K562 (cell line): ENCODE data around the gene PLCD1. TPM values are rescaled to one million over a fixed set of nuclear protein-coding genes. Genes with fewer than 3 reads are reported as not detected.
A peak's percentile ranks its signal among the peaks of the same experiment; 100 is the strongest.

Experiments used
- ARHGAP35 ChIP-seq: fragments of 450-650 bp; IDR thresholded peaks from 2 replicates; pipeline ENCODE4 v1.6.1; 2018; ENCODE audit not compliant: partially characterized antibody
- HEY1 ChIP-seq: fragments of 250-450 bp; sonication (Bioruptor Pico); IDR thresholded peaks from 2 replicates; pipeline ENCODE4 v1.5.0; 2020; ENCODE audit warnings: mild to moderate bottlenecking, moderate library complexity, borderline replicate concordance
- MYNN ChIP-seq, 2 experiments: sonication (generic); formaldehyde crosslinking in 1 of 2; IDR thresholded peaks; 2 replicates each; pipeline versions ENCODE4 v1.5.0 to v1.6.1; 2016 to 2020; ENCODE audit warnings: antibody characterized with exemption in 1 of 2, missing genetic modification reagents in 1 of 2
- PML ChIP-seq: IDR thresholded peaks from 2 replicates; pipeline ENCODE4 v1.6.1; 2012; ENCODE audit warnings: low read length, inconsistent platforms
- PTRF ChIP-seq: fragments of 450-650 bp; IDR thresholded peaks from 2 replicates; pipeline ENCODE4 v1.6.1; 2016; ENCODE audit warnings: mild to moderate bottlenecking, missing genetic modification characterization, missing compliant biosample characterization
- RBM15 ChIP-seq: fragments of 200-400 bp; formaldehyde crosslinking; IDR thresholded peaks from 2 replicates; pipeline ENCODE4 v1.6.1; 2018; ENCODE audit warnings: mild to moderate bottlenecking, low read length, moderate library complexity; ENCODE audit not compliant: insufficient read depth
- SIN3A ChIP-seq, 2 experiments: fragments of 150-350 bp in 1 of 2; IDR thresholded peaks; 2 replicates each; pipeline ENCODE4 v1.6.1; 2011 to 2016; ENCODE audit warnings: borderline replicate concordance in 2 of 2, low read depth in 2 of 2, low read length in 2 of 2, mild to moderate bottlenecking in 2 of 2, moderate library complexity in 2 of 2; ENCODE audit not compliant: control insufficient read depth in 1 of 2
- TBL1XR1 ChIP-seq, 2 experiments: IDR thresholded peaks; 2 replicates each; pipeline ENCODE4 v1.6.1; 2012; ENCODE audit warnings: improper control_type of control experiment in 2 of 2, low read length in 2 of 2, mild to moderate bottlenecking in 1 of 2
- ZFPM2 ChIP-seq: fragments of 250-450 bp; sonication (Bioruptor Pico); IDR thresholded peaks from 2 replicates; pipeline ENCODE4 v1.5.1; 2022; ENCODE audit warnings: mild to moderate bottlenecking
- polyA plus RNA-seq, 8 experiments: library from polyadenylated mRNA; depleted of rRNA in 4 of 8; stranded (reverse) in 5 of 8; unstranded in 3 of 8; fragments of >200 nt; fragmentation: Nextera tagmentation in 2 of 8; fragmentation: Illumina TruSeq in 1 of 8; extraction: Ambion mirVana in 2 of 8; extraction: Trizol in 1 of 8; gene quantifications; 2 replicates each; pipeline versions ENCODE4 v1.2.1 to v1.2.3, GENCODE V29; 2011 to 2014; ENCODE audit warnings: inconsistent platforms in 1 of 8, missing spikeins in 1 of 8
- total RNA-seq, 7 experiments: library from RNA; depleted of rRNA in 6 of 7; stranded (reverse); fragments of >200 nt in 6 of 7; fragmentation: Illumina TruSeq in 2 of 7; extraction: Trizol in 2 of 7; gene quantifications; 2 replicates each; pipeline versions ENCODE4 v1.2.1 to v1.2.3, GENCODE V29; 2011 to 2021; ENCODE audit warnings: low replicate concordance in 1 of 7
- TF ChIP-seq, protein P1 (sequence below): fragments of 200-400 bp; formaldehyde crosslinking; IDR thresholded peaks from 2 replicates; pipeline ENCODE4 v1.6.1; 2017; ENCODE audit warnings: mild to moderate bottlenecking, low read depth, low read length, moderate library complexity
- TF ChIP-seq, protein P2 (sequence below), 2 experiments: fragments of 450-650 bp in 1 of 2; sonication (generic) in 1 of 2; formaldehyde crosslinking in 1 of 2; IDR thresholded peaks; 2 replicates each; pipeline versions ENCODE4 v1.7.1 to v1.9.0; 2016 to 2022; ENCODE audit warnings: inconsistent platforms in 1 of 2, mild to moderate bottlenecking in 1 of 2, missing genetic modification reagents in 1 of 2
- TF ChIP-seq, protein P3 (sequence below): fragments of 450-650 bp; IDR thresholded peaks from 2 replicates; pipeline ENCODE4 v1.7.1; 2018; ENCODE audit warnings: mild to moderate bottlenecking, low read depth; ENCODE audit not compliant: partially characterized antibody

PLCD1 gene
- total and polyA plus RNA-seq, 9 of the 15 experiments (the other 6 are each of a cell fraction or from before 2014, with no cell fraction given), result 5.4 to 209 (median 116) TPM

DNA sequence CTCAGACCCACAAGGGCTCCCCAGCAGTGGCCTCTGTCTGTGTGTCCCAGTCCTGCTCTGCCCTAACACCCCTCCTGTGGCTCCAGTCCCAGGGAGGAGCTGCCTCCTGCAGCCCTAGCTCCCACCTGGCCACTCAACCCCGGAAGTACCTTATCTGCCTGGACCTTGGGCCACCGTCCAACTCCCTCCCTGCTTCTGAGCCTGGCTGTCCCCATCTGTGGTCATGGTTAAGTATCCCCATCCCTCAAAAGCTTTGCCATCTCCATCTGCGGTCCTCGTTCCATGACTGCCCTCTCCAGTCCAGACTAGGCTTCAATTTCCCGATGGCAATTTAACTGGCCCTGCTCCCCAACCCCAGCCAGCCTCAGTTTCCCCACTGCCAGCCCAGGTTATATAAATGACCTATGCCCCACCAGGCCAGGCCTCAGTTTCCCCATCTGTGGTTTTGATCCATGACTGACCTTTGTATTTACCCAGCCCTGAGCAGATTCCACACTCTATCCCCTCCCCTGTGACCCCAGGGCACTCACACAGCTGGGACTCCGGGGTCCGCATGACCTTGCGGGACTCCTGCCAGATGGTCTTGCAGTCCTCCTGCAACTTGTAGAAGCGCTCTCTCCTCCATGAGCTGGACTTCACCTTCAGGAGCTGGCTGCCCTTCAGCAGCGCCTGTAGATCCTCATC lies 9.6 kb downstream of the PLCD1 start (continued):
- TF ChIP-seq, protein P1, sequence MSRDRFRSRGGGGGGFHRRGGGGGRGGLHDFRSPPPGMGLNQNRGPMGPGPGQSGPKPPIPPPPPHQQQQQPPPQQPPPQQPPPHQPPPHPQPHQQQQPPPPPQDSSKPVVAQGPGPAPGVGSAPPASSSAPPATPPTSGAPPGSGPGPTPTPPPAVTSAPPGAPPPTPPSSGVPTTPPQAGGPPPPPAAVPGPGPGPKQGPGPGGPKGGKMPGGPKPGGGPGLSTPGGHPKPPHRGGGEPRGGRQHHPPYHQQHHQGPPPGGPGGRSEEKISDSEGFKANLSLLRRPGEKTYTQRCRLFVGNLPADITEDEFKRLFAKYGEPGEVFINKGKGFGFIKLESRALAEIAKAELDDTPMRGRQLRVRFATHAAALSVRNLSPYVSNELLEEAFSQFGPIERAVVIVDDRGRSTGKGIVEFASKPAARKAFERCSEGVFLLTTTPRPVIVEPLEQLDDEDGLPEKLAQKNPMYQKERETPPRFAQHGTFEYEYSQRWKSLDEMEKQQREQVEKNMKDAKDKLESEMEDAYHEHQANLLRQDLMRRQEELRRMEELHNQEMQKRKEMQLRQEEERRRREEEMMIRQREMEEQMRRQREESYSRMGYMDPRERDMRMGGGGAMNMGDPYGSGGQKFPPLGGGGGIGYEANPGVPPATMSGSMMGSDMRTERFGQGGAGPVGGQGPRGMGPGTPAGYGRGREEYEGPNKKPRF, result no peak
- TF ChIP-seq SIN3A (IDR thresholded peaks at IDR 0.05; ENCODE audit: borderline replicate concordance in 2 of 2, control insufficient read depth in 1 of 2, low read depth in 2 of 2, low read length in 2 of 2) (peak in 1 of 2 experiments; percentile 26; a peak in 1 of 4 replicates), PML (no peak), ZFPM2 (CRISPR knock-in tag) (no peak), RBM15 (no peak), HEY1 (CRISPR knock-in tag) (no peak), TBL1XR1 (IDR thresholded peaks at IDR 0.05; ENCODE audit: low read length in 2 of 2) (no peak), MYNN (IDR thresholded peaks at IDR 0.05) (no peak), MYNN (CRISPR knock-in tag; IDR thresholded peaks at IDR 0.05) (no peak), PTRF (no peak), ARHGAP35 (no peak)
- TF ChIP-seq, protein P2, sequence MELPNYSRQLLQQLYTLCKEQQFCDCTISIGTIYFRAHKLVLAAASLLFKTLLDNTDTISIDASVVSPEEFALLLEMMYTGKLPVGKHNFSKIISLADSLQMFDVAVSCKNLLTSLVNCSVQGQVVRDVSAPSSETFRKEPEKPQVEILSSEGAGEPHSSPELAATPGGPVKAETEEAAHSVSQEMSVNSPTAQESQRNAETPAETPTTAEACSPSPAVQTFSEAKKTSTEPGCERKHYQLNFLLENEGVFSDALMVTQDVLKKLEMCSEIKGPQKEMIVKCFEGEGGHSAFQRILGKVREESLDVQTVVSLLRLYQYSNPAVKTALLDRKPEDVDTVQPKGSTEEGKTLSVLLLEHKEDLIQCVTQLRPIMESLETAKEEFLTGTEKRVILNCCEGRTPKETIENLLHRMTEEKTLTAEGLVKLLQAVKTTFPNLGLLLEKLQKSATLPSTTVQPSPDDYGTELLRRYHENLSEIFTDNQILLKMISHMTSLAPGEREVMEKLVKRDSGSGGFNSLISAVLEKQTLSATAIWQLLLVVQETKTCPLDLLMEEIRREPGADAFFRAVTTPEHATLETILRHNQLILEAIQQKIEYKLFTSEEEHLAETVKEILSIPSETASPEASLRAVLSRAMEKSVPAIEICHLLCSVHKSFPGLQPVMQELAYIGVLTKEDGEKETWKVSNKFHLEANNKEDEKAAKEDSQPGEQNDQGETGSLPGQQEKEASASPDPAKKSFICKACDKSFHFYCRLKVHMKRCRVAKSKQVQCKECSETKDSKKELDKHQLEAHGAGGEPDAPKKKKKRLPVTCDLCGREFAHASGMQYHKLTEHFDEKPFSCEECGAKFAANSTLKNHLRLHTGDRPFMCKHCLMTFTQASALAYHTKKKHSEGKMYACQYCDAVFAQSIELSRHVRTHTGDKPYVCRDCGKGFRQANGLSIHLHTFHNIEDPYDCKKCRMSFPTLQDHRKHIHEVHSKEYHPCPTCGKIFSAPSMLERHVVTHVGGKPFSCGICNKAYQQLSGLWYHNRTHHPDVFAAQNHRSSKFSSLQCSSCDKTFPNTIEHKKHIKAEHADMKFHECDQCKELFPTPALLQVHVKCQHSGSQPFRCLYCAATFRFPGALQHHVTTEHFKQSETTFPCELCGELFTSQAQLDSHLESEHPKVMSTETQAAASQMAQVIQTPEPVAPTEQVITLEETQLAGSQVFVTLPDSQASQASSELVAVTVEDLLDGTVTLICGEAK (IDR thresholded peaks at IDR 0.05), result peak; percentile 54
- TF ChIP-seq, protein P2 (CRISPR knock-in tag; IDR thresholded peaks at IDR 0.05), result no peak
- TF ChIP-seq, protein P3, sequence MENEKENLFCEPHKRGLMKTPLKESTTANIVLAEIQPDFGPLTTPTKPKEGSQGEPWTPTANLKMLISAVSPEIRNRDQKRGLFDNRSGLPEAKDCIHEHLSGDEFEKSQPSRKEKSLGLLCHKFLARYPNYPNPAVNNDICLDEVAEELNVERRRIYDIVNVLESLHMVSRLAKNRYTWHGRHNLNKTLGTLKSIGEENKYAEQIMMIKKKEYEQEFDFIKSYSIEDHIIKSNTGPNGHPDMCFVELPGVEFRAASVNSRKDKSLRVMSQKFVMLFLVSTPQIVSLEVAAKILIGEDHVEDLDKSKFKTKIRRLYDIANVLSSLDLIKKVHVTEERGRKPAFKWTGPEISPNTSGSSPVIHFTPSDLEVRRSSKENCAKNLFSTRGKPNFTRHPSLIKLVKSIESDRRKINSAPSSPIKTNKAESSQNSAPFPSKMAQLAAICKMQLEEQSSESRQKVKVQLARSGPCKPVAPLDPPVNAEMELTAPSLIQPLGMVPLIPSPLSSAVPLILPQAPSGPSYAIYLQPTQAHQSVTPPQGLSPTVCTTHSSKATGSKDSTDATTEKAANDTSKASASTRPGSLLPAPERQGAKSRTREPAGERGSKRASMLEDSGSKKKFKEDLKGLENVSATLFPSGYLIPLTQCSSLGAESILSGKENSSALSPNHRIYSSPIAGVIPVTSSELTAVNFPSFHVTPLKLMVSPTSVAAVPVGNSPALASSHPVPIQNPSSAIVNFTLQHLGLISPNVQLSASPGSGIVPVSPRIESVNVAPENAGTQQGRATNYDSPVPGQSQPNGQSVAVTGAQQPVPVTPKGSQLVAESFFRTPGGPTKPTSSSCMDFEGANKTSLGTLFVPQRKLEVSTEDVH, result no peak
